Measurements from ENCODE around the gene MTHFSD. TPM values are rescaled to one million over a fixed set of nuclear protein-coding genes. Genes with fewer than 3 reads are reported as not detected.
A peak's percentile ranks its signal among the peaks of the same experiment; 100 is the strongest.

Gene MTHFSD
- total and polyA plus RNA-seq, 2 of the 8 experiments (the other 6 are each of a cell fraction or from before 2014, with no cell fraction given), result 7.1 to 9.8 TPM

DNA sequence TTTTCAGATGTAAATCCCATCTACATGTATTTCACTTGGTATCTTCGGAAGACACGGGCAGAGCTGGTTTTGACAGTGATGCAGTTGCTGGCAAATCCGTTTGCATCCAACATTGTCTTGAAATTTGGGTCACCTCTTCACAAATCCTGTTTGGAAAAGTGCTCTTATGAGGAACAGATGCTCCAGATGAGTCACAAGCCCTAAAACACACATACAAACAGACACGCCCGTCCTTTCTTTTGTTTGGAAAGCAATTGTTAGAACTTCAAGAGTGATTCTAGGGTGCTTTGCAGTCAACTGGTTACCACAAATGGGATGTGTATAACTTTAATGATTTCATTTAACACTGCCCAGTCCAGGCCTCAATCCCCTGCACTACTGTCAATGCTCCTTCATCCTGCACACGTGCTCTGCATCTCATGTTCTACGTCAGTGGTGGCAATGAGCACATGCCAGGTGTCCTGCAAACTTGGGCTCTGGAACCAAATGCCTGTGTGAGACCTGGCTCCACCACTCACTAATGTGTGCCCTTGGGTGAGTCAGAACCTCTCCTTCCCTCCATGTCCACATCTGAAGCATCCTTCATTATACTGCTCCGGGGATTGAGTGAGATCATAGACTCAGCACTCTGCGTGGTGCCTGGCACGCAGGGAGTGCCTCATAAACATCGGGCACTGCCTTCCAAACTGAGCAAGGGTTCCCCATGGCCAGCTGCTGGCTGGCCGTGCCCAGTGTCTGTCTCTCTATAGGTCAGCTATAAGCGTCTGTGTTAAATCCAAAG lies 64.0 kb downstream of the MTHFSD start:
- H2BK20ac ChIP-seq (ENCODE audit: low read length), result no peak overlapping the region
- no peak overlapping the region for H4K8ac ChIP-seq (ENCODE audit: extremely low read depth, insufficient read depth, low read length)
- H3K27me3 ChIP-seq (replicated peaks in 1 of 4; ENCODE audit: control insufficient read depth in 3 of 4, extremely low read depth in 1 of 4, insufficient read depth in 3 of 4, low read length in 3 of 4), result peaks cover 48 to 68% (median 61%) of the 10 kb centered on the region in 4 experiments
- WGBS, 2 experiments (ENCODE audit: extremely low coverage in 1 of 2, insufficient coverage in 1 of 2, insufficient read length in 1 of 2, insufficient replicate concordance in 2 of 2, low coverage in 1 of 2, low lambda C conversion rate in 2 of 2, missing lambda C conversion rate in 1 of 2), result 83% methylated on average over 13 of the region's 13 CpGs; no CpG with 5 or more reads in 1 of the 2 experiments
- POLR2A ChIA-PET (ENCODE audit: partially characterized antibody), result no interaction called here
- H4K5ac ChIP-seq (ENCODE audit: insufficient read length, low read depth, low read length), result no peak overlapping the region
- H4K91ac ChIP-seq (replicated peaks; ENCODE audit: insufficient read length, low read length), result no peak overlapping the region
- H2AK5ac ChIP-seq (ENCODE audit: low read depth, low read length), result no peak overlapping the region
- H2BK5ac ChIP-seq (ENCODE audit: low read depth, low read length), result no peak overlapping the region
- H3K14ac ChIP-seq (ENCODE audit: insufficient read length), result no peak overlapping the region
- no peaks in the 10 kb centered on the region for H3K9me3 ChIP-seq (ENCODE audit: insufficient read depth in 2 of 2, low read depth in 1 of 2, low read length in 1 of 2)
- DNase-seq (ENCODE audit: low read depth in 1 of 2, low spot score in 2 of 2) (no peak), FAIRE-seq (no peak)
- H4K20me1 ChIP-seq (replicated peaks in 1 of 2; ENCODE audit: control insufficient read depth in 1 of 2, insufficient read depth in 2 of 2, low read length in 2 of 2), result peaks cover 3 to 14% of the 10 kb centered on the region in 2 experiments
- no peak overlapping the region for H2AFZ ChIP-seq (ENCODE audit: low read length)
- H3K23me2 ChIP-seq (ENCODE audit: low read depth, low read length), result no peaks in the 10 kb centered on the region
- H3K4ac ChIP-seq (replicated peaks; ENCODE audit: insufficient read length, low read depth, low read length), result no peak overlapping the region
- H3K79me2 ChIP-seq (ENCODE audit: control insufficient read depth in 1 of 2, insufficient read depth in 2 of 2, low read length in 2 of 2), result no peaks in the 10 kb centered on the region
- no peak overlapping the region for H2BK120ac ChIP-seq (replicated peaks; ENCODE audit: low read depth, low read length)
- CTCF ChIA-PET (ENCODE audit: partially characterized antibody), result interaction anchor here (0.6 to 4.2 kb wide), 3 partner anchors 26 to 780 kb away, joined by 3 to 30 read pairs (median 4); no protein-coding TSS in a partner anchor
- no peak overlapping the region for H3K9ac ChIP-seq (replicated peaks in 1 of 4; ENCODE audit: extremely low read depth in 1 of 4, low read depth in 3 of 4, low read length in 3 of 4)
- H3K36me3 ChIP-seq (ENCODE audit: control insufficient read depth in 2 of 4, insufficient read depth in 4 of 4, low read length in 3 of 4), result no peaks in the 10 kb centered on the region; a peak in 1 of 8 replicates
- no peak overlapping the region for H3K4me2 ChIP-seq (ENCODE audit: insufficient read depth in 1 of 2, low read depth in 2 of 2, low read length in 2 of 2)
- H3K79me1 ChIP-seq (ENCODE audit: low read depth, low read length), result no peaks in the 10 kb centered on the region
- no peak overlapping the region for H2BK15ac ChIP-seq (ENCODE audit: low read length)
- peaks cover 4 to 13% (median 8%) of the 10 kb centered on the region in 4 experiments; a peak in 6 of 7 replicates for H3K4me1 ChIP-seq (replicated peaks in 1 of 4; ENCODE audit: control insufficient read depth in 3 of 4, insufficient read depth in 4 of 4, low read length in 3 of 4)
- H2BK12ac ChIP-seq (ENCODE audit: low read depth, low read length), result peak overlapping the region; percentile 18; the same call in 1 of the 2 replicates
- no peak overlapping the region for H3K56ac ChIP-seq (replicated peaks; ENCODE audit: insufficient read length, low read depth, low read length)
- no peak overlapping the region for H3K27ac ChIP-seq (ENCODE audit: low read depth, low read length)
- H3K18ac ChIP-seq (ENCODE audit: extremely low read depth, low read length), result no peak overlapping the region
- no peak overlapping the region for H3K4me3 ChIP-seq (ENCODE audit: extremely low read depth in 1 of 4, insufficient read depth in 2 of 4, low read depth in 3 of 4, low read length in 4 of 4)
- H3K23ac ChIP-seq (ENCODE audit: insufficient read length), result no peak overlapping the region
- TF ChIP-seq TCF12 (IDR thresholded peaks at IDR 0.05; ENCODE audit: low read depth, low read length) (no peak), TAF1 (IDR thresholded peaks at IDR 0.05; ENCODE audit: low read depth, low read length) (no peak), SIN3A (conservative IDR thresholded peaks at IDR 0.05 in 1 of 2, IDR thresholded peaks at IDR 0.05 in 1 of 2; ENCODE audit: low read depth in 1 of 2, low read length in 2 of 2) (no peak), RAD21 (IDR thresholded peaks at IDR 0.05 in 1 of 2, conservative IDR thresholded peaks at IDR 0.05 in 1 of 2; ENCODE audit: low read depth in 2 of 2, low read length in 2 of 2) (no peak), EGR1 (IDR thresholded peaks at IDR 0.05; ENCODE audit: borderline replicate concordance, low read depth, low read length) (no peak)

All from H1 (cell line).